Activated CD8-positive, alpha-beta T cell treated with anti-CD3 and anti-CD28 coated beads for 36 hours (primary cell): ENCODE measurements around the gene FSCN2. TPM values are rescaled to one million over a fixed set of nuclear protein-coding genes. Genes with fewer than 3 reads are reported as not detected.

Source experiments
- ATAC-seq: fragments of 200-7000 bp; cut with Tn5 transposase; one replicate; pipeline ENCODE4 v1.10.0; 2021; ENCODE audit warnings: mild to moderate bottlenecking, moderate library complexity
- CTCF ChIA-PET: fragments of 350-600 bp; sonication (Branson Sonifier 250); formaldehyde crosslinking; loops from one replicate; lab custom pipeline; 2021; ENCODE audit warnings: antibody characterized with exemption; lab: Charles Lee
- POLR2A ChIA-PET: fragments of 350-600 bp; sonication (Branson Sonifier 250); formaldehyde crosslinking; loops from one replicate; lab custom pipeline; 2021; ENCODE audit warnings: antibody characterized with exemption; lab: Charles Lee
- DNase-seq: peaks from one replicate; pipeline ENCODE4 v3.0.0-alpha.2; 2020
- H3K27ac Mint-ChIP-seq: one replicate; pipeline ENCODE4 v1.8.0; 2021; ENCODE audit warnings: mild to moderate bottlenecking, mixed read lengths
- H3K27me3 Mint-ChIP-seq: one replicate; pipeline ENCODE4 v1.8.0; 2021; ENCODE audit warnings: mixed read lengths
- H3K36me3 Mint-ChIP-seq: one replicate; pipeline ENCODE4 v1.8.0; 2021; ENCODE audit warnings: low read depth, mixed read lengths
- H3K4me1 Mint-ChIP-seq: one replicate; pipeline ENCODE4 v1.8.0; 2021; ENCODE audit warnings: low read depth, mixed read lengths
- H3K4me3 Mint-ChIP-seq: one replicate; pipeline ENCODE4 v1.8.0; 2021; ENCODE audit warnings: mild to moderate bottlenecking, moderate library complexity, mixed read lengths
- H3K9me3 Mint-ChIP-seq: one replicate; pipeline ENCODE4 v1.8.0; 2021; ENCODE audit warnings: mixed read lengths
- CTCF ChIP-seq: fragments of 200-600 bp; IDR thresholded peaks from one replicate; pipeline ENCODE4 v1.8.0; 2022; ENCODE audit warnings: antibody characterized with exemption, mild to moderate bottlenecking
- intact Hi-C: fragments of 100-400 bp; cut with micrococcal nuclease; formaldehyde crosslinking; loops from one replicate; pipeline ENCODE4 v1.10.0; 2022
- total RNA-seq, 2 experiments: library from RNA; stranded (reverse); gene quantifications; one replicate each; pipeline ENCODE4 v1.2.3, GENCODE V29; 2021

FSCN2 gene
- total RNA-seq, 2 experiments from 2014 or later, result 0.32 TPM; not detected in 1

GRCh38 chr17:81579821-81580321 lies 51.7 kb downstream of the FSCN2 start:
- no peak for TF ChIP-seq CTCF
- CTCF ChIA-PET, result interaction anchor here (1.0 to 1.8 kb wide), 3 partner anchors 10 to 21 kb away, joined by 3 to 11 read pairs (median 3); no protein-coding TSS in a partner anchor
- intact Hi-C loops, result no loop called here
- DNase-seq (no peak), ATAC-seq (no peak)
- Mint-ChIP-seq H3K9me3 (no peaks in the 10 kb centered on the region), H3K27me3 (no peaks in the 10 kb centered on the region), H3K4me1 (peaks cover 19% of the 10 kb centered on the region), H3K4me3 (no peak overlapping the region), H3K27ac (no peak overlapping the region), H3K36me3 (peaks cover 41% of the 10 kb centered on the region)
- POLR2A ChIA-PET, result no interaction called here

GRCh38 chr17:81580481-81580880 lies 52.3 kb downstream of the FSCN2 start:
- DNase-seq (no peak), ATAC-seq (no peak)
- no peak for TF ChIP-seq CTCF
- Mint-ChIP-seq H3K4me3 (no peak overlapping the region), H3K27ac (no peak overlapping the region), H3K27me3 (no peaks in the 10 kb centered on the region), H3K4me1 (peaks cover 19% of the 10 kb centered on the region), H3K36me3 (peaks cover 46% of the 10 kb centered on the region), H3K9me3 (no peaks in the 10 kb centered on the region)
- POLR2A ChIA-PET, result no interaction called here
- intact Hi-C loops, result no loop called here
- CTCF ChIA-PET, result interaction anchor here (1.8 kb wide), 1 partner anchor 21 kb away, joined by 11 read pairs; no protein-coding TSS in a partner anchor

- Mint-ChIP-seq H3K27me3 (no peaks in the 10 kb centered on the region), H3K4me3 (no peak overlapping the region), H3K4me1 (peaks cover 19% of the 10 kb centered on the region), H3K9me3 (no peaks in the 10 kb centered on the region), H3K36me3 (peaks cover 55% of the 10 kb centered on the region), H3K27ac (no peak overlapping the region)
- ChIA-PET CTCF (interaction anchor here (1.1 to 3.1 kb wide), 2 partner anchors 19 to 20 kb away, joined by 3 to 21 read pairs; no protein-coding TSS in a partner anchor), POLR2A (interaction anchor here (1.2 kb wide), 1 partner anchor 20 kb away, joined by 4 read pairs; no protein-coding TSS in a partner anchor)
- no peak for ATAC-seq
- intact Hi-C loops, result no loop called here
- TF ChIP-seq CTCF, result no peak
- DNase-seq, result no peak
Observed at GRCh38 chr17:81581758-81582157, 53.6 kb downstream of the FSCN2 start.

- CTCF ChIA-PET, result interaction anchor here (1.1 to 3.1 kb wide), 2 partner anchors 19 to 21 kb away, joined by 3 to 21 read pairs; no protein-coding TSS in a partner anchor
- DNase-seq (no peak), ATAC-seq (no peak)
- Mint-ChIP-seq H3K27me3 (no peaks in the 10 kb centered on the region), H3K4me3 (no peak overlapping the region), H3K27ac (no peak overlapping the region), H3K36me3 (peaks cover 57% of the 10 kb centered on the region), H3K9me3 (no peaks in the 10 kb centered on the region), H3K4me1 (peaks cover 19% of the 10 kb centered on the region)
- POLR2A ChIA-PET, result interaction anchor here (1.2 kb wide), 1 partner anchor 19 kb away, joined by 4 read pairs; no protein-coding TSS in a partner anchor
- intact Hi-C loops, result no loop called here
- TF ChIP-seq CTCF, result no peak
Observed at GRCh38 chr17:81582341-81582740, 54.2 kb downstream of the FSCN2 start.

GRCh38 chr17:81582749-81583148 lies 54.6 kb downstream of the FSCN2 start:
- Mint-ChIP-seq H3K4me1 (peaks cover 18% of the 10 kb centered on the region), H3K27ac (no peak overlapping the region), H3K27me3 (no peaks in the 10 kb centered on the region), H3K36me3 (peaks cover 54% of the 10 kb centered on the region), H3K9me3 (no peaks in the 10 kb centered on the region), H3K4me3 (no peak overlapping the region)
- intact Hi-C loops, result no loop called here
- no peak for TF ChIP-seq CTCF
- ATAC-seq (no peak), DNase-seq (no peak)
- CTCF ChIA-PET, result interaction anchor here (3.1 kb wide), 1 partner anchor 18 kb away, joined by 21 read pairs; no protein-coding TSS in a partner anchor
- POLR2A ChIA-PET, result interaction anchor here (1.2 kb wide), 1 partner anchor 19 kb away, joined by 4 read pairs; no protein-coding TSS in a partner anchor
